Heart left ventricle (tissue), 13 donors: Measurements from ENCODE around the gene SYNDIG1.

Experiments used
- POLR2A ChIP-seq, 2 donors: fragments of 450-650 bp; IDR thresholded peaks; one replicate each; pipeline ENCODE4 v1.6.1; 2017; ENCODE audit warnings: antibody characterized with exemption in 2 of 2, mild to moderate bottlenecking in 2 of 2, moderate library complexity in 2 of 2
- TF ChIP-seq, protein P1 (sequence below), 12 donors: fragments of 200-600 bp; sonication (generic) in 4 of 12; IDR thresholded peaks; one replicate each; pipeline versions ENCODE4 v1.5.0 to v1.8.0; 2018 to 2022; ENCODE audit warnings: antibody characterized with exemption in 12 of 12, mild to moderate bottlenecking in 5 of 12
- donor health status: ischemic (EF 13 %, LVEDD 7.1; RV severe dilation, severe dysfunction).
- donor health status: DM: no; HTN: yes; CAD: no.
- donor health status: DM: no; HTN: no; CAD: no.
- donor health status: ischemic (EF 25% LVEDD 6.9; RV normal size, moderate dysfunction).
- donor health status: ischemic (EF 25% LVEDD 5.7; RV mildly dilated, moderate dysfunction).
- donor health status: ischemic (EF 35%, LVEDD 5.7; RV mildly dilated, moderate dysfunction).
- donor health status: nonischemic (EF 11% LVEDD 7.7; RV severe dilation, severe dysfunction).
- donor health status: DM: yes; HTN: yes; CAD: no.
- donor health status: PGD.
- donor health status: ischemic (EF 29% LVEDD 5.4; RV normal size, mild dysfunction).
- donor health status: nonischemic (EF 23%, LVEDD 6.1; RV moderate dilation, normal function).

DNA sequence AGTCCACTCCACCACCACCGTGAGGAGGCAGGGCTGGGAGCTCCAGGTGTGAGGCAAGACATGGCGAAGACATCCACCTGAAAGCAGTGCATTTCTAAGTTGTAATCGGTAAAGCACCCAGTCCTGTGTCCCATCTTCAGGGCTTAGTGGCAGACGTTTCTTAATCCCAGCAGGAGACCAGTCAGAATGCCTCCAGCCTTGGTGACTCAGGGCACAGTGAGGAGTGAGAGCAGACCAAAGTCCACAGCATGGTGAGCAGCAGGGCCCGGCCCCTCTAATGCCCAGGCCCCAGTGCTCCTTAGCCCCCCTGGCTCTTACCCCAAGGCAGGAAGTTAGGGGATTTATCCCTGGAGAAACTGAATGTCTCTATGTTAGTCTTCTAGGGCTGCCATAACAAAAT is 183.9 kb downstream of the SYNDIG1 start:
- TF ChIP-seq, protein P1, sequence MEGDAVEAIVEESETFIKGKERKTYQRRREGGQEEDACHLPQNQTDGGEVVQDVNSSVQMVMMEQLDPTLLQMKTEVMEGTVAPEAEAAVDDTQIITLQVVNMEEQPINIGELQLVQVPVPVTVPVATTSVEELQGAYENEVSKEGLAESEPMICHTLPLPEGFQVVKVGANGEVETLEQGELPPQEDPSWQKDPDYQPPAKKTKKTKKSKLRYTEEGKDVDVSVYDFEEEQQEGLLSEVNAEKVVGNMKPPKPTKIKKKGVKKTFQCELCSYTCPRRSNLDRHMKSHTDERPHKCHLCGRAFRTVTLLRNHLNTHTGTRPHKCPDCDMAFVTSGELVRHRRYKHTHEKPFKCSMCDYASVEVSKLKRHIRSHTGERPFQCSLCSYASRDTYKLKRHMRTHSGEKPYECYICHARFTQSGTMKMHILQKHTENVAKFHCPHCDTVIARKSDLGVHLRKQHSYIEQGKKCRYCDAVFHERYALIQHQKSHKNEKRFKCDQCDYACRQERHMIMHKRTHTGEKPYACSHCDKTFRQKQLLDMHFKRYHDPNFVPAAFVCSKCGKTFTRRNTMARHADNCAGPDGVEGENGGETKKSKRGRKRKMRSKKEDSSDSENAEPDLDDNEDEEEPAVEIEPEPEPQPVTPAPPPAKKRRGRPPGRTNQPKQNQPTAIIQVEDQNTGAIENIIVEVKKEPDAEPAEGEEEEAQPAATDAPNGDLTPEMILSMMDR (IDR thresholded peaks at IDR 0.05), result no peak
- no peak for TF ChIP-seq POLR2A (IDR thresholded peaks at IDR 0.05)
